ENCODE measurements around the gene TOP1.

TOP1 gene

GRCh38 chr20:41170386-41171105 is 141.9 kb downstream of the TOP1 start:
- no peak for DNase-seq

- DNase-seq, result no peak
Measured at GRCh38 chr20:41171736-41172295, 143.2 kb downstream of the TOP1 start.

- DNase-seq, result no peak
Measured at GRCh38 chr20:41172296-41173140, 143.9 kb downstream of the TOP1 start.

GRCh38 chr20:41173161-41173721 is 144.6 kb downstream of the TOP1 start:
- DNase-seq, result peak; percentile 82

- DNase-seq, result no peak
Measured at GRCh38 chr20:41173791-41174341, 145.2 kb downstream of the TOP1 start.

Data from hematopoietic multipotent progenitor cell treated with erythropoietin and hydrocortisone succinate and interleukin-3 and kit ligand, for 6 days (in vitro differentiated cells).